GM12864 (cell line): ENCODE data around the gene ABHD2.

ENCODE experiments used
- DNase-seq: peaks from one replicate; pipeline ENCODE4 v3.0.0-alpha.2; 2011; ENCODE audit warnings: low read depth
- H3K4me3 ChIP-seq: 2 replicates; pipeline ENCODE4 v1.5.1; 2011; ENCODE audit warnings: mild to moderate bottlenecking, low read depth, low read length, control low read depth
- CTCF ChIP-seq: IDR thresholded peaks from 2 replicates; pipeline ENCODE4 v1.5.1; 2011; ENCODE audit warnings: low read depth, mild to moderate bottlenecking, moderate library complexity, low read length, control low read depth, inconsistent platforms; ENCODE audit errors: missing control alignments

Gene ABHD2

GRCh38 chr15:89177633-89178306 lies 89.5 kb downstream of the ABHD2 start:
- H3K4me3 ChIP-seq: no peak overlapping the region
- peak; percentile 30 for DNase-seq
- peak; percentile 87 for TF ChIP-seq CTCF

GRCh38 chr15:89178307-89178977 lies 90.2 kb downstream of the ABHD2 start:
- TF ChIP-seq CTCF: no peak
- no peak for DNase-seq
- H3K4me3 ChIP-seq: no peak overlapping the region

- no peak for TF ChIP-seq CTCF
- no peak for DNase-seq
- H3K4me3 ChIP-seq: no peak overlapping the region
These were observed 92.0 kb downstream of the ABHD2 start for GRCh38 chr15:89179966-89180875.

- DNase-seq: no peak
- TF ChIP-seq CTCF: no peak
- no peak overlapping the region for H3K4me3 ChIP-seq
These were observed 96.1 kb downstream of the ABHD2 start for GRCh38 chr15:89184357-89184756.

- DNase-seq: no peak
- H3K4me3 ChIP-seq: no peak overlapping the region
- no peak for TF ChIP-seq CTCF
These were observed 96.8 kb downstream of the ABHD2 start for GRCh38 chr15:89184886-89185526.

- no peak for TF ChIP-seq CTCF
- no peak overlapping the region for H3K4me3 ChIP-seq
These were observed 98.5 kb downstream of the ABHD2 start for GRCh38 chr15:89186803-89187202.

More at GRCh38 chr15:89186803-89187202, 98.5 kb downstream of the ABHD2 start:
- DNase-seq: no peak
